Neural cell (in vitro differentiated cells): ENCODE results near the gene SAMD1. TPM values are rescaled to one million over a fixed set of nuclear protein-coding genes. Genes with fewer than 3 reads are reported as not detected.

Experiments
- H2AFZ ChIP-seq: fragments of 200-600, 300-800 bp; sonication (generic), shearing (Covaris generic); 2 replicates; pipeline ENCODE4 v1.6.0; 2014; ENCODE audit warnings: low read depth, mild to moderate bottlenecking, antibody characterized with exemption, low read length, moderate library complexity
- H3F3A ChIP-seq: fragments of 200-600 bp; shearing (Covaris generic); 2 replicates; pipeline ENCODE4 v1.6.1; 2016; ENCODE audit warnings: mild to moderate bottlenecking, moderate library complexity, mixed read lengths, antibody characterized with exemption, low read length; ENCODE audit not compliant: insufficient read depth, poor library complexity, severe bottlenecking
- H3K27ac ChIP-seq: fragments of 200-600, 300-800 bp; sonication (generic), shearing (Covaris generic); 2 replicates; pipeline ENCODE4 v1.5.1; 2014; ENCODE audit warnings: mild to moderate bottlenecking, low read length, moderate library complexity
- H3K27me3 ChIP-seq: fragments of 300-800, 200-600 bp; sonication (generic), shearing (Covaris generic); 2 replicates; pipeline ENCODE4 v1.6.0; 2014; ENCODE audit warnings: mild to moderate bottlenecking, low read depth, low read length, moderate library complexity; ENCODE audit not compliant: insufficient read depth
- H3K36me3 ChIP-seq: fragments of 300-800, 200-600 bp; sonication (generic), shearing (Covaris generic); 2 replicates; pipeline ENCODE4 v1.5.1; 2014; ENCODE audit warnings: mild to moderate bottlenecking, antibody characterized with exemption, low read length, moderate library complexity; ENCODE audit not compliant: insufficient read depth
- H3K4me2 ChIP-seq: fragments of 300-800, 200-600 bp; sonication (generic), shearing (Covaris generic); 2 replicates; pipeline ENCODE4 v1.6.0; 2014; ENCODE audit warnings: mild to moderate bottlenecking, low read length
- H3K4me3 ChIP-seq: fragments of 300-800, 200-600 bp; sonication (generic), shearing (Covaris generic); 2 replicates; pipeline ENCODE4 v1.5.1; 2014; ENCODE audit warnings: mild to moderate bottlenecking, low read length, moderate library complexity
- H3K79me2 ChIP-seq: fragments of 200-600 bp; shearing (Covaris generic); replicated peaks from 2 replicates; pipeline ENCODE4 v1.6.0; 2014; ENCODE audit warnings: mild to moderate bottlenecking, low read length, moderate library complexity; ENCODE audit not compliant: insufficient read depth
- H3K9ac ChIP-seq: fragments of 300-800, 200-600 bp; sonication (generic), shearing (Covaris generic); 2 replicates; pipeline ENCODE4 v1.6.1; 2016; ENCODE audit warnings: mild to moderate bottlenecking, low read length, mixed read lengths
- H3K9me2 ChIP-seq: fragments of 200-600 bp; shearing (Covaris generic); 2 replicates; pipeline ENCODE4 v1.6.1; 2016; ENCODE audit warnings: mild to moderate bottlenecking, low read length, mixed read lengths; ENCODE audit not compliant: insufficient read depth
- H3K9me3 ChIP-seq: fragments of 200-600, 300-800 bp; sonication (generic), shearing (Covaris generic); 2 replicates; pipeline ENCODE4 v1.6.1; 2016; ENCODE audit warnings: mild to moderate bottlenecking, mixed run types, low read length, moderate library complexity, mixed read lengths
- H4K20me1 ChIP-seq: fragments of 200-600 bp; shearing (Covaris generic); 2 replicates; pipeline ENCODE4 v1.6.1; 2016; ENCODE audit warnings: mild to moderate bottlenecking, mixed run types; ENCODE audit not compliant: insufficient read depth
- CTCF ChIP-seq: fragments of 450-650 bp; IDR thresholded peaks from 2 replicates; pipeline ENCODE4 v1.5.1; 2014; ENCODE audit warnings: antibody characterized with exemption, mild to moderate bottlenecking, moderate library complexity; ENCODE audit not compliant: poor library complexity, severe bottlenecking
- EP300 ChIP-seq: fragments of 450-650 bp; conservative IDR thresholded peaks from 2 replicates; pipeline ENCODE4 v1.6.1; 2014; ENCODE audit warnings: antibody characterized with exemption, mild to moderate bottlenecking, moderate library complexity; ENCODE audit not compliant: poor library complexity, severe bottlenecking
- EZH2 ChIP-seq: fragments of 200-600, 300-800 bp; shearing (Covaris generic), sonication (generic); IDR thresholded peaks from 2 replicates; pipeline ENCODE4 v1.6.1; 2014; ENCODE audit warnings: antibody characterized with exemption, low read length, borderline replicate concordance, mild to moderate bottlenecking; ENCODE audit not compliant: insufficient read depth, poor library complexity, severe bottlenecking
- MXI1 ChIP-seq: fragments of 450-650 bp; conservative IDR thresholded peaks from 2 replicates; pipeline ENCODE4 v1.6.1; 2014; ENCODE audit warnings: antibody characterized with exemption, mild to moderate bottlenecking; ENCODE audit not compliant: poor library complexity, severe bottlenecking
- POLR2AphosphoS5 ChIP-seq: IDR thresholded peaks from 2 replicates; pipeline ENCODE4 v1.6.1; 2012
- RAD21 ChIP-seq: fragments of 450-650 bp; conservative IDR thresholded peaks from 2 replicates; pipeline ENCODE4 v1.6.1; 2014; ENCODE audit warnings: antibody characterized with exemption, mild to moderate bottlenecking, moderate library complexity
- REST ChIP-seq: IDR thresholded peaks from 2 replicates; pipeline ENCODE4 v1.6.1; 2012; ENCODE audit warnings: borderline replicate concordance
- SMC3 ChIP-seq: fragments of 450-650 bp; conservative IDR thresholded peaks from 2 replicates; pipeline ENCODE4 v1.6.1; 2014; ENCODE audit warnings: antibody characterized with exemption, mild to moderate bottlenecking, moderate library complexity; ENCODE audit not compliant: poor library complexity
- TAF1 ChIP-seq: IDR thresholded peaks from 2 replicates; pipeline ENCODE4 v1.6.1; 2012; ENCODE audit warnings: low read depth
- polyA plus RNA-seq: library from polyadenylated mRNA; depleted of rRNA; stranded (reverse); fragments of >200 nt; gene quantifications from 2 replicates; pipeline ENCODE4 v1.2.3, GENCODE V29; 2014

Gene SAMD1
- polyA plus RNA-seq, 1 donor from 2014 or later = 38.1 TPM

- Histone ChIP-seq H3K4me3 (no peak overlapping the region), H3K27me3 (no peaks in the 10 kb centered on the region), H3F3A (no peaks in the 10 kb centered on the region), H3K9me2 (no peaks in the 10 kb centered on the region), H3K4me2 (no peak overlapping the region), H3K27ac (no peak overlapping the region), H3K9me3 (no peaks in the 10 kb centered on the region), H3K9ac (no peak overlapping the region), H2AFZ (no peak overlapping the region), H4K20me1 (no peaks in the 10 kb centered on the region), H3K36me3 (no peaks in the 10 kb centered on the region), H3K79me2 (peaks cover 22% of the 10 kb centered on the region)
- TF ChIP-seq POLR2AphosphoS5 (no peak), EZH2 (no peak), TAF1 (no peak), SMC3 (no peak), EP300 (no peak), RAD21 (no peak), MXI1 (no peak), REST (no peak), CTCF (no peak)
Measured at GRCh38 chr19:14111486-14111885, 20.9 kb upstream of the SAMD1 start.

GRCh38 chr19:14110650-14111049, 20.1 kb upstream of the SAMD1 start:
- H3K36me3 ChIP-seq = no peaks in the 10 kb centered on the region
- TF ChIP-seq CTCF (no peak), RAD21 (no peak), TAF1 (no peak), MXI1 (no peak)
- no peaks in the 10 kb centered on the region for H3K27me3 ChIP-seq
- no peaks in the 10 kb centered on the region for H3F3A ChIP-seq
- H3K9ac ChIP-seq = no peak overlapping the region
- no peak overlapping the region for H3K4me3 ChIP-seq
- H3K4me2 ChIP-seq = no peak overlapping the region
- no peaks in the 10 kb centered on the region for H3K9me2 ChIP-seq
- H3K79me2 ChIP-seq = peaks cover 14% of the 10 kb centered on the region
- no peaks in the 10 kb centered on the region for H4K20me1 ChIP-seq
- no peak overlapping the region for H2AFZ ChIP-seq
- no peak overlapping the region for H3K27ac ChIP-seq
- H3K9me3 ChIP-seq = no peaks in the 10 kb centered on the region
